Suppressor macrophage treated with lipopolysaccharide for 4 hours (primary cell): ENCODE measurements around the gene NAE1.
A peak's percentile ranks its signal among the peaks of the same experiment; 100 is the strongest.
"Not testable (repeated sequence)": the region's sequence is repeated elsewhere in the genome, so short reads cannot be mapped to it uniquely, and the experiment has no call there.

Experiments
- DNase-seq: peaks from one replicate; pipeline ENCODE4 v3.0.0-alpha.2; 2020

The NAE1 gene

GRCh38 chr16:66830422-66831404, at the start of gene NAE1:
NAE1 (minus strand) TSS chr16:66830976; CDS start chr16:66830899, 77 bp downstream.
- peak; percentile 97 for DNase-seq

GRCh38 chr16:66878067-66878466, 47.3 kb upstream of the NAE1 start:
- DNase-seq, result peak; percentile 60

- no peak for DNase-seq
Measured at GRCh38 chr16:66874079-66874775, 43.5 kb upstream of the NAE1 start.

- no peak for DNase-seq
Measured at GRCh38 chr16:66873685-66874055, 42.9 kb upstream of the NAE1 start.

GRCh38 chr16:66872943-66873684, 42.3 kb upstream of the NAE1 start:
- peak; percentile 100 for DNase-seq

- DNase-seq, result no peak
Measured at GRCh38 chr16:66872559-66872942, 41.8 kb upstream of the NAE1 start.

- no peak for DNase-seq
Measured at GRCh38 chr16:66871840-66872239, 41.1 kb upstream of the NAE1 start.

GRCh38 chr16:66871363-66871762, 40.6 kb upstream of the NAE1 start:
- DNase-seq, result not testable (repeated sequence)

- no peak for DNase-seq
Measured at GRCh38 chr16:66869424-66869823, 38.6 kb upstream of the NAE1 start.

- DNase-seq, result no peak
Measured at GRCh38 chr16:66863707-66864106, 32.9 kb upstream of the NAE1 start.

- DNase-seq, result no peak
Measured at GRCh38 chr16:66862023-66862520, 31.3 kb upstream of the NAE1 start.

GRCh38 chr16:66859397-66860068, 28.8 kb upstream of the NAE1 start:
- no peak for DNase-seq

GRCh38 chr16:66858740-66859396, 28.1 kb upstream of the NAE1 start:
- DNase-seq, result no peak

- DNase-seq, result no peak
Measured at GRCh38 chr16:66857437-66857836, 26.7 kb upstream of the NAE1 start.

GRCh38 chr16:66856801-66857200, 26.0 kb upstream of the NAE1 start:
- DNase-seq, result no peak

- DNase-seq, result no peak
Measured at GRCh38 chr16:66856184-66856730, 25.5 kb upstream of the NAE1 start.

- no peak for DNase-seq
Measured at GRCh38 chr16:66853261-66854139, 22.7 kb upstream of the NAE1 start.

- DNase-seq, result no peak
Measured at GRCh38 chr16:66851166-66851964, 20.6 kb upstream of the NAE1 start.

- DNase-seq, result no peak
Measured at GRCh38 chr16:66850115-66850815, 19.5 kb upstream of the NAE1 start.
